RWPE2 (cell line): ENCODE measurements around the gene EPHA5.

Experiments
- ATAC-seq: fragments of 200-7000 bp; cut with Tn5 transposase; 3 replicates; pipeline ENCODE4 v1.9.1; 2021; ENCODE audit warnings: low read depth
- DNase-seq: peaks from one replicate; pipeline ENCODE4 v3.0.0-alpha.2; 2020; ENCODE audit warnings: low spot score
- H3K27ac ChIP-seq: fragments of 450-650 bp; 2 replicates; pipeline ENCODE4 v1.5.1; 2017; ENCODE audit warnings: mild to moderate bottlenecking; ENCODE audit not compliant: poor library complexity, severe bottlenecking
- H3K27me3 ChIP-seq: fragments of 250-450 bp; sonication (Bioruptor Pico); 2 replicates; pipeline ENCODE4 v1.5.1; 2021; ENCODE audit warnings: mild to moderate bottlenecking, moderate library complexity; ENCODE audit not compliant: insufficient read depth, poor library complexity, severe bottlenecking
- H3K36me3 ChIP-seq: fragments of 250-450 bp; sonication (Bioruptor Pico); 2 replicates; pipeline ENCODE4 v1.5.1; 2020; ENCODE audit warnings: low read depth, mild to moderate bottlenecking, moderate library complexity
- H3K4me1 ChIP-seq: fragments of 250-450 bp; sonication (Bioruptor Pico); 2 replicates; pipeline ENCODE4 v1.5.1; 2021; ENCODE audit warnings: mild to moderate bottlenecking, moderate library complexity; ENCODE audit not compliant: insufficient read depth, poor library complexity, severe bottlenecking
- H3K4me3 ChIP-seq: fragments of 250-450 bp; sonication (Bioruptor Pico); 2 replicates; pipeline ENCODE4 v1.5.1; 2021; ENCODE audit warnings: mild to moderate bottlenecking, moderate library complexity; ENCODE audit not compliant: severe bottlenecking
- H3K9me3 ChIP-seq: fragments of 250-450 bp; sonication (Bioruptor Pico); 2 replicates; pipeline ENCODE4 v1.5.1; 2021; ENCODE audit warnings: mild to moderate bottlenecking, moderate library complexity; ENCODE audit not compliant: severe bottlenecking
- TF ChIP-seq, protein P1 (sequence below): fragments of 450-650 bp; IDR thresholded peaks from one replicate; pipeline ENCODE4 v1.5.1; 2017; ENCODE audit warnings: mild to moderate bottlenecking, moderate library complexity; ENCODE audit not compliant: poor library complexity, severe bottlenecking

EPHA5 gene

DNA sequence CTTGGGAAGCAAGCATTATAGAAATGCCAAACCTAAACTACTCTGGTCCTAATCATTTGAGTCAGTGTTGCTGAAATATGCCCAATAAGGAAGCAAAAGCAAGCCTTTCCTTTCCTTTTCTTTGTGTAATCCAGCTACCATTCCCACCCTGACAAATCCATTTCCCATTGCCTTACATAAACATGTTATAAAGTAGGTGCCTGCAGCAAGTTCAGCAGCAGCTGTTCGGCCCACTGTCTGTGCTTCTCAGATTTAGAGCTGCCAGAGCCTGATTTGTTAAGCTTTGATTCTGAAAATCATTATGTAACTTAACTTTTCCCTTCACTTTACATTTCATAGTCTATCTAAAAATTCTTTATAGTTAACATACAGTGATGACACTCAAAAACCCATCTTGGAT, 148.6 kb downstream of the EPHA5 start:
- Histone ChIP-seq H3K27me3 (no peaks in the 10 kb centered on the region), H3K36me3 (no peaks in the 10 kb centered on the region), H3K9me3 (no peaks in the 10 kb centered on the region), H3K4me3 (no peak overlapping the region), H3K4me1 (no peaks in the 10 kb centered on the region), H3K27ac (no peak overlapping the region)
- ATAC-seq (no peak), DNase-seq (no peak)
- TF ChIP-seq, protein P1, sequence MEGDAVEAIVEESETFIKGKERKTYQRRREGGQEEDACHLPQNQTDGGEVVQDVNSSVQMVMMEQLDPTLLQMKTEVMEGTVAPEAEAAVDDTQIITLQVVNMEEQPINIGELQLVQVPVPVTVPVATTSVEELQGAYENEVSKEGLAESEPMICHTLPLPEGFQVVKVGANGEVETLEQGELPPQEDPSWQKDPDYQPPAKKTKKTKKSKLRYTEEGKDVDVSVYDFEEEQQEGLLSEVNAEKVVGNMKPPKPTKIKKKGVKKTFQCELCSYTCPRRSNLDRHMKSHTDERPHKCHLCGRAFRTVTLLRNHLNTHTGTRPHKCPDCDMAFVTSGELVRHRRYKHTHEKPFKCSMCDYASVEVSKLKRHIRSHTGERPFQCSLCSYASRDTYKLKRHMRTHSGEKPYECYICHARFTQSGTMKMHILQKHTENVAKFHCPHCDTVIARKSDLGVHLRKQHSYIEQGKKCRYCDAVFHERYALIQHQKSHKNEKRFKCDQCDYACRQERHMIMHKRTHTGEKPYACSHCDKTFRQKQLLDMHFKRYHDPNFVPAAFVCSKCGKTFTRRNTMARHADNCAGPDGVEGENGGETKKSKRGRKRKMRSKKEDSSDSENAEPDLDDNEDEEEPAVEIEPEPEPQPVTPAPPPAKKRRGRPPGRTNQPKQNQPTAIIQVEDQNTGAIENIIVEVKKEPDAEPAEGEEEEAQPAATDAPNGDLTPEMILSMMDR, result no peak

DNA sequence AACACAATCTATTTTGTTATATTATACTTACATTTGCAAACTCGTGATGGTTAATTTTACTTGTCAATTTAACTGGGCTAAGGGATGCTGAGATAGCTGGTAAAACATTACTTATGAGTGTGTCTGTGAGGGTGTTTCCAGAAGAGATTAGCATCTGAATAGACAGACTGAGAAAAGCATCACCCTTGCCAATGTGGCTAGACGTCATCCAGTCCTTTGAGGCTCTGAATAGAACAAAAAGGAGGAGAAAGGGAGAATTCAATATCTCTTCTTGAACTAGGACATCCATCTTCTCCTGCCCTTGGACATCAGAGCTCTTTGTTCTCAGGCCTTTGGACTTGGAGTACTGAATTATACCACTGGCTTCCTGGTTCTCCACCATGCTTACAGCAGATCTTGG, 154.6 kb downstream of the EPHA5 start:
- ATAC-seq (no peak), DNase-seq (no peak)
- no peak overlapping the region for H3K4me3 ChIP-seq
- no peaks in the 10 kb centered on the region for H3K9me3 ChIP-seq
- no peaks in the 10 kb centered on the region for H3K36me3 ChIP-seq
- H3K27ac ChIP-seq, result no peak overlapping the region
- H3K27me3 ChIP-seq, result no peaks in the 10 kb centered on the region
- H3K4me1 ChIP-seq, result peaks cover 31% of the 10 kb centered on the region
- TF ChIP-seq, protein P1, result no peak

DNA sequence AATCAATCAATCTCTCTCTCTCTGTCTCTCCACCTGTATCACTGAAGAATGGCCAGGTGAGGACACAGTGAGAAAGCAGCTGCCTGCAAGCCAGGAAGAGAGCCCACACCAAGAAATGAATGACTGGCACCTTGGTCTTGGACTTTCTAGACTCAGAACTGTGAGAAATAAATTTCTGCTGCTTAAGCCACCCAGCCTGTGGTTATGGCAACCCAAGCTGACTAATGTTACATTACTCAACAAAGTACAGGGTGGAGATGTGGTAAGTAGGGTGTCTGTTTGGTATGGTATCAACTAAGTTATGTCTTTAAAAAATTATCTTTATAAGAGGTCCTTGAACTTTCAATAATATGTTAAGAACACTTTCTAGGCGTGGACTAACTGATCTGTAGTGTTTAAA, 159.3 kb downstream of the EPHA5 start:
- peak overlapping the region; percentile 69 for H3K27ac ChIP-seq
- DNase-seq (peak; percentile 54), ATAC-seq (peak; percentile 80)
- peaks cover 54% of the 10 kb centered on the region for H3K4me1 ChIP-seq
- H3K9me3 ChIP-seq, result no peaks in the 10 kb centered on the region
- no peak overlapping the region for H3K4me3 ChIP-seq
- H3K36me3 ChIP-seq, result no peaks in the 10 kb centered on the region
- H3K27me3 ChIP-seq, result no peaks in the 10 kb centered on the region
- TF ChIP-seq, protein P1, result no peak

DNA sequence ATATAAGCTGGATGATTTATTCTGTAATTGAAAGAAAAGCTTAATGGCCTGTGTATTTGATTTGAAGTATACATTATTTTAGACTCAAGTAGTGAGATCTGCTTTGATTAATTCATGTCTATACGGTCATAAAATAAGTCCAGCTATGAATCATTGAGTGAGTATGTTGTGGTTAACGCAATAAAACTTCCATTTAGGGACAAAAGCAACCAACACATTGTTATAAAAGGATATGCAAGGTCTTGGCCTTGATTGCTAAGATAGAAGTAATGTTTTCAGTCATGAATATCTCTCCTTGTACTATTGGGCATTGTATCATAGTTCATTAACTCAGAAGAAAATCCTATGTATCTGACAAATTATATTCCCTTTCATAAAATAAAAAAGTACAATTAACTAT, 162.1 kb downstream of the EPHA5 start:
- Histone ChIP-seq H3K9me3 (no peaks in the 10 kb centered on the region), H3K27me3 (no peaks in the 10 kb centered on the region), H3K4me1 (peaks cover 48% of the 10 kb centered on the region), H3K27ac (peak overlapping the region; percentile 74), H3K36me3 (no peaks in the 10 kb centered on the region), H3K4me3 (no peak overlapping the region)
- TF ChIP-seq, protein P1, result no peak
- ATAC-seq, result peak; percentile 74
- no peak for DNase-seq

DNA sequence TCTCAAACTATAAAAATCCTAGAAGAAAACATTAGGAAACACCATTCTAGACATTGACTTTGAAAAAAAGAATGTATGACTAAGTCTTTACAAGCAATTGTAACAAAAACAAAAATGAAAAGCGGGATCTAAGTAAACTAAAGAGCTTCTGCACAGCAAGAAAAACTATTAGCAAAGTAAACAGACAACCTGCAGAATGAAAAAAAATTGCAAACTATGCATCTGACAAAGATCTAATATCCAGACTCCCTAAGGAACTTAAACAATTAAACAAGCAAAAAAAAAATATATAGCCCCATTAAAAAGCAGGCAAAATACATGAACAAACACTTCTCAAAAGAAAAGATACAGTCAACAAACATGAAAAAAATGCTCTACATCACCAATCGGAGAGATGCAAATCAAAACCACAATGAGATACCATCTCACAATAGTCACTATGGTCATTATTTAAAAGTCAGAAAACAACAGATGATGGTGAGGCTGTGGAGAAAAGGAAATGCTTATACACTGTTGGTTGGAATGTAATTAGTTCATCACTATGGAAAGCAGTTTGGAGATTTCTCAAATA, 168.1 kb downstream of the EPHA5 start:
- H3K27ac ChIP-seq, result peak overlapping the region; percentile 72
- no peaks in the 10 kb centered on the region for H3K27me3 ChIP-seq
- H3K36me3 ChIP-seq, result no peaks in the 10 kb centered on the region
- no peak overlapping the region for H3K4me3 ChIP-seq
- ATAC-seq (peak; percentile 90), DNase-seq (no peak)
- no peaks in the 10 kb centered on the region for H3K9me3 ChIP-seq
- peaks cover 14% of the 10 kb centered on the region for H3K4me1 ChIP-seq
- TF ChIP-seq, protein P1, result no peak
